HepG2 (cell line): ENCODE data around the gene CALHM5. TPM values are rescaled to one million over a fixed set of nuclear protein-coding genes. Genes with fewer than 3 reads are reported as not detected.

Experiments
- ATAC-seq: fragments of 200-7000 bp; cut with Tn5 transposase; 3 replicates; pipeline ENCODE4 v1.9.1; 2020; ENCODE audit warnings: mild to moderate bottlenecking, moderate library complexity
- BruUV-seq: library from RNA; stranded (reverse); fragments of 400-500 nt; replicated peaks from 2 replicates; lab custom pipeline; 2021; lab: Mats Ljungman, UMichigan
- CTCF ChIA-PET: fragments of 300-600 bp; formaldehyde crosslinking; extraction: SDS; loops from one replicate; lab custom pipeline; 2021; ENCODE audit warnings: low total read pairs, inconsistent platforms, low intra/inter-chr PET ratio; lab: Yijun Ruan, JAX
- POLR2A ChIA-PET: fragments of 350-600 bp; sonication (Branson Sonifier 250); formaldehyde crosslinking; loops from one replicate; lab custom pipeline; 2020; ENCODE audit warnings: antibody characterized with exemption, inconsistent platforms; lab: Yijun Ruan, JAX
- DNase-seq: peaks from one replicate; pipeline ENCODE4 v3.0.0-alpha.2; 2015; ENCODE audit warnings: low spot score
- FAIRE-seq: peaks from 3 replicates; lab custom pipeline; 2011; peaks lifted over from hg19 to GRCh38; lab: Jason Lieb, UNC
- H2AFZ ChIP-seq: one replicate; pipeline ENCODE4 v1.6.1; 2011; ENCODE audit warnings: low read length, inconsistent platforms
- H3K27ac ChIP-seq: fragments of 300-600 bp; 3 replicates; pipeline ENCODE4 v1.8.0; 2011; ENCODE audit warnings: mixed run types, mild to moderate bottlenecking, mixed read lengths, low read length, inconsistent platforms; ENCODE audit not compliant: insufficient read depth; ENCODE audit errors: extremely low read length
- H3K27me3 ChIP-seq, 2 experiments: fragments of 200-600 bp in 1 of 2; 2 replicates in 1 of 2; 3 replicates in 1 of 2; pipeline versions ENCODE4 v1.6.0 to v1.8.0; 2011; ENCODE audit warnings: low read length in 2 of 2, mild to moderate bottlenecking in 2 of 2, moderate library complexity in 2 of 2, inconsistent platforms in 1 of 2; ENCODE audit not compliant: insufficient read depth in 2 of 2, control insufficient read depth in 1 of 2
- H3K36me3 ChIP-seq, 2 experiments: fragments of 200-600 bp in 1 of 2; replicated peaks in 1 of 2; 2 replicates in 1 of 2; 3 replicates in 1 of 2; pipeline versions ENCODE4 v1.5.1 to v1.8.0; 2011; ENCODE audit warnings: low read length in 2 of 2, inconsistent platforms in 1 of 2; ENCODE audit not compliant: insufficient read depth in 2 of 2, control insufficient read depth in 1 of 2
- H3K4me1 ChIP-seq: 2 replicates; pipeline ENCODE4 v1.5.1; 2012; ENCODE audit warnings: low read length, inconsistent platforms; ENCODE audit not compliant: insufficient read depth
- H3K4me2 ChIP-seq: 2 replicates; pipeline ENCODE4 v1.6.0; 2011; ENCODE audit warnings: low read depth, low read length, inconsistent platforms
- H3K4me3 ChIP-seq, 3 experiments: fragments of 200-600 bp in 1 of 3; sonication (generic), shearing (Covaris generic) in 1 of 3; replicated peaks in 1 of 3; 2 replicates each; pipeline ENCODE4 v1.5.1; 2011 to 2016; ENCODE audit warnings: low read length in 3 of 3, inconsistent platforms in 2 of 3, low read depth in 2 of 3, mild to moderate bottlenecking in 2 of 3, control low read depth in 1 of 3, mixed read lengths in 1 of 3; ENCODE audit not compliant: insufficient read depth in 1 of 3
- H3K79me2 ChIP-seq: one replicate; pipeline ENCODE4 v1.6.1; 2011; ENCODE audit warnings: low read length, inconsistent platforms; ENCODE audit not compliant: insufficient read depth
- H3K9ac ChIP-seq: 2 replicates; pipeline ENCODE4 v1.6.0; 2011; ENCODE audit warnings: mild to moderate bottlenecking, low read depth, low read length, inconsistent platforms; ENCODE audit not compliant: insufficient read depth
- H3K9me3 ChIP-seq: 2 replicates; pipeline ENCODE4 v1.5.1; 2012; ENCODE audit warnings: mild to moderate bottlenecking, low read length
- H4K20me1 ChIP-seq: 2 replicates; pipeline ENCODE4 v1.6.0; 2011; ENCODE audit warnings: inconsistent platforms, mild to moderate bottlenecking, low read length, moderate library complexity; ENCODE audit not compliant: insufficient read depth
- KDM3A ChIP-seq: IDR thresholded peaks from 2 replicates; pipeline ENCODE4 v1.6.1; 2018; ENCODE audit warnings: low read depth, missing compliant biosample characterization
- KLF13 ChIP-seq: sonication (generic); formaldehyde crosslinking; IDR thresholded peaks from 2 replicates; pipeline ENCODE4 v1.4.0; 2020; ENCODE audit warnings: mild to moderate bottlenecking, missing genetic modification reagents
- MLLT10 ChIP-seq: sonication (generic); formaldehyde crosslinking; IDR thresholded peaks from 2 replicates; pipeline ENCODE4 v1.4.0; 2020; ENCODE audit warnings: missing genetic modification reagents
- ZNF34 ChIP-seq: sonication (generic); formaldehyde crosslinking; IDR thresholded peaks from 2 replicates; pipeline ENCODE4 v1.4.0; 2020; ENCODE audit warnings: mild to moderate bottlenecking, missing genetic modification reagents, borderline replicate concordance
- ZNF441 ChIP-seq: sonication (generic); formaldehyde crosslinking; IDR thresholded peaks from 2 replicates; pipeline ENCODE4 v1.7.0; 2021; ENCODE audit warnings: missing genetic modification reagents, borderline replicate concordance
- ZNF619 ChIP-seq: sonication (generic); formaldehyde crosslinking; IDR thresholded peaks from 2 replicates; pipeline ENCODE4 v1.4.0; 2020; ENCODE audit warnings: mild to moderate bottlenecking, missing genetic modification reagents
- ZNF746 ChIP-seq: sonication (generic); formaldehyde crosslinking; IDR thresholded peaks from 2 replicates; pipeline ENCODE4 v1.8.0; 2022; ENCODE audit warnings: mild to moderate bottlenecking, missing genetic modification reagents
- WGBS: methylation state at CpG from one replicate; pipeline ENCODE4 v1.1.6; 2017; ENCODE audit warnings: low lambda C conversion rate; 5-methylcytosine and 5-hydroxymethylcytosine counted together
- in situ Hi-C: cut with HindIII; loops from 2 replicates; pipeline ENCODE4 v1.10.0; 2017; ENCODE audit warnings: low pct_unique_long_range_greater_than_20kb; ENCODE audit not compliant: extremely low pct_ligation_motif_present
- intact Hi-C: fragments of 100-400 bp; cut with micrococcal nuclease; formaldehyde crosslinking; loops from one replicate; pipeline ENCODE4 v1.10.0; 2022; ENCODE audit not compliant: unreplicated experiment
- polyA plus RNA-seq, 8 experiments: library from polyadenylated mRNA; depleted of rRNA in 3 of 8; stranded (reverse) in 7 of 8; unstranded in 1 of 8; fragments of >200 nt; fragmentation: Illumina TruSeq in 4 of 8; extraction: Trizol in 4 of 8; gene quantifications; 2 replicates each; pipeline versions ENCODE4 v1.2.1 to v1.2.3, GENCODE V29; 2011 to 2016; ENCODE audit warnings: low read depth in 4 of 8, missing spikeins in 1 of 8, mixed read lengths in 1 of 8; ENCODE audit not compliant: insufficient read depth in 1 of 8
- total RNA-seq, 5 experiments: library from RNA; depleted of rRNA; stranded (reverse); fragments of >200 nt; fragmentation: Illumina TruSeq; extraction: Trizol; gene quantifications; 2 replicates each; pipeline ENCODE4 v1.2.3, GENCODE V29; 2016; ENCODE audit warnings: low read depth in 1 of 5
- TF ChIP-seq, protein P1 (sequence below): sonication (generic); formaldehyde crosslinking; IDR thresholded peaks from 2 replicates; pipeline ENCODE4 v1.4.0; 2020; ENCODE audit warnings: missing genetic modification reagents
- TF ChIP-seq, protein P2 (sequence below): sonication (generic); formaldehyde crosslinking; IDR thresholded peaks from 2 replicates; pipeline ENCODE4 v1.8.1; 2022; ENCODE audit warnings: low read depth, mild to moderate bottlenecking, missing genetic modification reagents
- TF ChIP-seq, protein P3 (sequence below): sonication (generic); formaldehyde crosslinking; IDR thresholded peaks from 2 replicates; pipeline ENCODE4 v1.8.1; 2023; ENCODE audit warnings: mild to moderate bottlenecking, missing genetic modification reagents, borderline replicate concordance

CALHM5 gene
- total and polyA plus RNA-seq, 2 of the 13 experiments (the other 11 are each of a cell fraction or from before 2014, with no cell fraction given) = not detected

DNA sequence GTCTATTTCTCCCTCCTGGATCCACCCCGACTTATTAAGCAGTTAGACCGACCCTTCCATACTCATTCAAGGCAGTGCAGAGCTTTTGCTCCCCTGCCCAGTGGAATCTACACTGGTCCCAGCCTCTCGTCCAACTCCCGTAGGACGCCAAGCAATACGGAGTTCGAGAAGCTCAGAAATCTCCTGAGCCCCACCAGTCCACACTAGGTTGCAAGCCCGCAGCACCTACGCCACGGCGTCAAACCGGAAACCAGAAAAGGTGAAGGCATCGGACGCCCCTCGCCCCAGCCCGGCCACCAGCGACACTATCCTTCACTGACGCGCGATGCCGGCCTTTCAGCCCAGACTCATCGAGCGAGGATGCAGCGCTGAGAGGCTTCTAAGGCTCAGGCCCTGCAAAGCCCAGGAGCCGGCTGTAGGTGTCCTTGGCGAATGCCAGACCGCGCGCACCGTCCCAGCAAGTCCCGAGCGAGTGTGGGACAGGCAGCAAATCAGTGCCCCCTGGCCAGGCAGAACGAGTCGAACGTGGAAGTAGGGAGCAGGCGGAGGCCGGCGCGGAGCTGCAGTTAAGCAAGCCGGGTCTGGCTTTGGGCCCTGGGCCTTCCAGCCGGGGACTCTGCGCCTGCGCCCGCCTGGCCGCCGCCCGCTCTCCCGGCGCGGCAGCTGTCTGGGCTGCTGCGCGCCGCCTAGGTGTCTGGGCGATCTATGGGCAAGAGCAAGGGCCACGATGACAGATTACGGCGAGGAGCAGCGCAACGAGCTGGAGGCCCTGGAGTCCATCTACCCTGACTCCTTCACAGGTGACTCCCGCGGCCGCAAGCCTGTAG lies 59.6 kb downstream of the CALHM5 start, which contains the start of gene RWDD1:
Gene RWDD1 (plus strand): TSS at position 649 of the 827 bp plus-strand sequence. CDS start 79 bp downstream, at position 728.
- no peaks in the 10 kb centered on the region for H4K20me1 ChIP-seq
- WGBS = under 1% methylated on average over 21 of the region's 62 CpGs
- FAIRE-seq (peak; percentile 62), DNase-seq (peak; percentile 99), ATAC-seq (peak; percentile 94)
- H3K36me3 ChIP-seq = no peaks in the 10 kb centered on the region; a peak in 1 of 5 replicates
- no TSS peak for BruUV-seq
- ChIA-PET CTCF (interaction anchor here (0.7 kb wide), 1 partner anchor 55 kb away, joined by 3 read pairs; no protein-coding TSS in a partner anchor), POLR2A (interaction anchor here (0.7 to 3.3 kb wide), 15 partner anchors 8 to 317 kb away, joined by 3 to 15 read pairs (median 4); partner anchors contain the start of genes CALHM4, TSPYL1, TSPYL4 and ZUP1)
- no peaks in the 10 kb centered on the region; a peak in 1 of 5 replicates for H3K27me3 ChIP-seq
- H3K9ac ChIP-seq = peak within 1 kb of the TSS; percentile 91
- H3K4me1 ChIP-seq = peaks cover 35% of the 10 kb centered on the region
- H3K9me3 ChIP-seq = no peaks in the 10 kb centered on the region
- peak within 1 kb of the TSS; percentile 89 to 96 (median 92) for H3K4me3 ChIP-seq
- H3K79me2 ChIP-seq = peaks cover 40% of the 10 kb centered on the region
- peak within 1 kb of the TSS; percentile 85 for H2AFZ ChIP-seq
- peak within 1 kb of the TSS; percentile 90 for H3K27ac ChIP-seq
- in situ Hi-C loops (loop anchor here (5.0 kb wide), 1 partner anchor 81 kb away; no protein-coding TSS in a partner anchor), intact Hi-C loops (loop anchor here (2.0 to 5.0 kb wide), 4 partner anchors 60 to 294 kb away; partner anchors contain the start of genes KPNA5 and TSPYL1)
- H3K4me2 ChIP-seq = peak within 1 kb of the TSS; percentile 78
- TF ChIP-seq ZNF619 (peak; percentile 96; the same call in 1 of the 2 replicates), KLF13 (no peak), ZNF746 (peak; percentile 67), MLLT10 (CRISPR knock-in tag) (no peak), ZNF34 (CRISPR knock-in tag) (peak; percentile 87; the same call in 1 of the 2 replicates), ZNF441 (CRISPR knock-in tag) (no peak; the same call in 1 of the 2 replicates), KDM3A (CRISPR knock-in tag) (peak; percentile 97)
- TF ChIP-seq, protein P1, sequence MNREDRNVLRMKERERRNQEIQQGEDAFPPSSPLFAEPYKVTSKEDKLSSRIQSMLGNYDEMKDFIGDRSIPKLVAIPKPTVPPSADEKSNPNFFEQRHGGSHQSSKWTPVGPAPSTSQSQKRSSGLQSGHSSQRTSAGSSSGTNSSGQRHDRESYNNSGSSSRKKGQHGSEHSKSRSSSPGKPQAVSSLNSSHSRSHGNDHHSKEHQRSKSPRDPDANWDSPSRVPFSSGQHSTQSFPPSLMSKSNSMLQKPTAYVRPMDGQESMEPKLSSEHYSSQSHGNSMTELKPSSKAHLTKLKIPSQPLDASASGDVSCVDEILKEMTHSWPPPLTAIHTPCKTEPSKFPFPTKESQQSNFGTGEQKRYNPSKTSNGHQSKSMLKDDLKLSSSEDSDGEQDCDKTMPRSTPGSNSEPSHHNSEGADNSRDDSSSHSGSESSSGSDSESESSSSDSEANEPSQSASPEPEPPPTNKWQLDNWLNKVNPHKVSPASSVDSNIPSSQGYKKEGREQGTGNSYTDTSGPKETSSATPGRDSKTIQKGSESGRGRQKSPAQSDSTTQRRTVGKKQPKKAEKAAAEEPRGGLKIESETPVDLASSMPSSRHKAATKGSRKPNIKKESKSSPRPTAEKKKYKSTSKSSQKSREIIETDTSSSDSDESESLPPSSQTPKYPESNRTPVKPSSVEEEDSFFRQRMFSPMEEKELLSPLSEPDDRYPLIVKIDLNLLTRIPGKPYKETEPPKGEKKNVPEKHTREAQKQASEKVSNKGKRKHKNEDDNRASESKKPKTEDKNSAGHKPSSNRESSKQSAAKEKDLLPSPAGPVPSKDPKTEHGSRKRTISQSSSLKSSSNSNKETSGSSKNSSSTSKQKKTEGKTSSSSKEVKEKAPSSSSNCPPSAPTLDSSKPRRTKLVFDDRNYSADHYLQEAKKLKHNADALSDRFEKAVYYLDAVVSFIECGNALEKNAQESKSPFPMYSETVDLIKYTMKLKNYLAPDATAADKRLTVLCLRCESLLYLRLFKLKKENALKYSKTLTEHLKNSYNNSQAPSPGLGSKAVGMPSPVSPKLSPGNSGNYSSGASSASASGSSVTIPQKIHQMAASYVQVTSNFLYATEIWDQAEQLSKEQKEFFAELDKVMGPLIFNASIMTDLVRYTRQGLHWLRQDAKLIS (CRISPR knock-in tag) = no peak
- TF ChIP-seq, protein P2, sequence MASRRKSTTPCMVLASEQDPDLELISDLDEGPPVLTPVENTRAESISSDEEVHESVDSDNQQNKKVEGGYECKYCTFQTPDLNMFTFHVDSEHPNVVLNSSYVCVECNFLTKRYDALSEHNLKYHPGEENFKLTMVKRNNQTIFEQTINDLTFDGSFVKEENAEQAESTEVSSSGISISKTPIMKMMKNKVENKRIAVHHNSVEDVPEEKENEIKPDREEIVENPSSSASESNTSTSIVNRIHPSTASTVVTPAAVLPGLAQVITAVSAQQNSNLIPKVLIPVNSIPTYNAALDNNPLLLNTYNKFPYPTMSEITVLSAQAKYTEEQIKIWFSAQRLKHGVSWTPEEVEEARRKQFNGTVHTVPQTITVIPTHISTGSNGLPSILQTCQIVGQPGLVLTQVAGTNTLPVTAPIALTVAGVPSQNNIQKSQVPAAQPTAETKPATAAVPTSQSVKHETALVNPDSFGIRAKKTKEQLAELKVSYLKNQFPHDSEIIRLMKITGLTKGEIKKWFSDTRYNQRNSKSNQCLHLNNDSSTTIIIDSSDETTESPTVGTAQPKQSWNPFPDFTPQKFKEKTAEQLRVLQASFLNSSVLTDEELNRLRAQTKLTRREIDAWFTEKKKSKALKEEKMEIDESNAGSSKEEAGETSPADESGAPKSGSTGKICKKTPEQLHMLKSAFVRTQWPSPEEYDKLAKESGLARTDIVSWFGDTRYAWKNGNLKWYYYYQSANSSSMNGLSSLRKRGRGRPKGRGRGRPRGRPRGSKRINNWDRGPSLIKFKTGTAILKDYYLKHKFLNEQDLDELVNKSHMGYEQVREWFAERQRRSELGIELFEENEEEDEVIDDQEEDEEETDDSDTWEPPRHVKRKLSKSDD (CRISPR knock-in tag) = peak; percentile 90
- TF ChIP-seq, protein P3, sequence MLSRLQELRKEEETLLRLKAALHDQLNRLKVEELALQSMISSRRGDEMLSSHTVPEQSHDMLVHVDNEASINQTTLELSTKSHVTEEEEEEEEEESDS (CRISPR knock-in tag) = peak; percentile 84
